Activated naive CD8-positive, alpha-beta T cell (primary cell): ENCODE data around the gene CLTB.

Experiments
- H3K27ac Mint-ChIP-seq: one replicate; pipeline ENCODE4 v1.8.0; 2021; ENCODE audit warnings: mixed read lengths
- H3K27me3 Mint-ChIP-seq: one replicate; pipeline ENCODE4 v1.8.0; 2021; ENCODE audit warnings: mixed read lengths
- H3K36me3 Mint-ChIP-seq: one replicate; pipeline ENCODE4 v1.8.0; 2021; ENCODE audit warnings: mixed read lengths
- H3K4me1 Mint-ChIP-seq: one replicate; pipeline ENCODE4 v1.8.0; 2021; ENCODE audit warnings: low read depth, mixed read lengths
- H3K4me3 Mint-ChIP-seq: one replicate; pipeline ENCODE4 v1.8.0; 2021; ENCODE audit warnings: mild to moderate bottlenecking, mixed read lengths
- H3K9me3 Mint-ChIP-seq: one replicate; pipeline ENCODE4 v1.8.0; 2021; ENCODE audit warnings: low read depth, mixed read lengths

The CLTB gene

DNA sequence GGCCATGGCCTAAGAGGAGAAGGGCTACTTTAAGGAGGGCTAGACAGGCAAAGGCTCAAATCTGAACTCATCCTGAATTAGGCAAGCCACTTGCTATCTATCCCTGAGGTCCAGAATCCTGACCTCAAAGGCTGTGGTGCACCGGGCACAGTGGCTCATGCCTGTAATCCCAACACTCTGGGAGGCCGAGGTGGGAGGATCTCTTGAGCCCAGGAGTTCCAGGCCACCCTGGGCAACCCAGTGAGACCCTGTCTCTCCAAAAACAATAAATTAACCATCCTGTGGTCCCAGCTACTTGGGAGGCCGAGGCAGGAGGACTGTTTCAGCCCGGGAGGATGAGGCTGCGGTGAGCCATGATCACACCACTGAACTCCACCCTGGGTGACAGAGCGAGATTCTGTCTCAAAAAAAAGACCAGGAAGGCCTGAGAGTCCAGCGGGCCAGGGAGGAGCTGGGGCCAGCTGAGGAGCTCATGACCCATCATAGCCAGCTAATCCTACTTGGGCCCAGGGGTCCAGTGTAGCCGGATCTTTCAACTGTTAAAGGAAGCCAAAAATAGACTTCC lies 31.9 kb downstream of the CLTB start:
- H3K36me3 Mint-ChIP-seq: peaks cover 12% of the 10 kb centered on the region
- H3K27ac Mint-ChIP-seq: no peak overlapping the region

DNA sequence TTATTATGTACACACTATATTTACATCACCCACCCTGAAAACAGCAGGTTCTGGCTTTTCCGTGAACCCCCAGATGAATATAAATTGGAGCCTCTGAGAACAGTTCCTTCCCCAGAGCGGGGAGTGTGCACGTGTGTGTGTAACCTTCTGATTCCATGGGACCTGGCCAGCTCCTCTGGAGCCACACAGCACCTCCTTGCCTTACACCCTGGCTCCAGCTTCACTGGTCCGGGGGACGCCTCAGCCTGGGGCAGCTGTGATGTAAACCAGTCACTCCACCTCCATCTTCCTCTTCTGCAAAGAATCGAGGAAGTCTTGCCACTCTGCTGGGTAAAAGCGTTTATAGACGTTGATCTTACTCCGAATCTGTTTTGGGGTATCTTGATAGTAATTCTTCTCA lies 32.4 kb downstream of the CLTB start:
- Mint-ChIP-seq H3K4me1 (peaks cover 23% of the 10 kb centered on the region), H3K36me3 (peaks cover 12% of the 10 kb centered on the region), H3K9me3 (no peaks in the 10 kb centered on the region), H3K27ac (no peak overlapping the region), H3K4me3 (no peak overlapping the region), H3K27me3 (no peaks in the 10 kb centered on the region)

More for the DNA sequence above, 31.9 kb downstream of the CLTB start:
- Mint-ChIP-seq H3K27me3 (no peaks in the 10 kb centered on the region), H3K4me1 (peaks cover 23% of the 10 kb centered on the region), H3K9me3 (no peaks in the 10 kb centered on the region), H3K4me3 (peak overlapping the region; percentile 49)

DNA sequence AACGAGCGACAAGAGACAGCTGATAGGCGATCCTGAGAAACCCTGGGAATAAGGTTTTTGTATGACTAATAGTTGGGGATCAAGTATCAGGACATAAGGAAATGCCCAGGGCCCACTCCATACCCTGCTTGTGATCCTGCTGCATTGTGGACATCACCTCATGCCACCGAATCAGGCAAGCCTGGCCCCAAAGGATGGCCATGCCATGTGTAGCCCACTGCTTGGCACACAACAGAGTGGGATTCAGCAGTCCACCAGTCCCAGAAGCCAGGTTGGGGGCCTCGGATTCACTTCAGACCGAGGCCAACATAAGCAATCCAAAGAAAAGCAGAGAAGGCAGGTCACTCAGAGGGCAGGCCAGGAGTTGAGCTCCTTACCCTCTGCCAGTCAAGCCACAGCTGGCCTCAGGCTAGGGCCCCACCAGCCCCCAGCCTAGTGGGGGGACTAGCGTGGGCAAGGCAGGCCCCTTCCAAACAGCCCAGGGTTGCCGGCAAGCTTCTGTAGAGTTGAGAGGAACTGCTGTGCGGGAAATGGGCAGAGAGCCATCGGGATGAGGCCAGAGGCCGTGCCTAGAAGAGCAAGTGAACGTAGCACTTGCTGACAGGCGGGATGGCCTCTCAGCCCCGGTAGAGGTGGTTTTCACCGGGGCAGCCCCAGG lies 33.0 kb downstream of the CLTB start:
- no peak overlapping the region for H3K4me3 Mint-ChIP-seq

DNA sequence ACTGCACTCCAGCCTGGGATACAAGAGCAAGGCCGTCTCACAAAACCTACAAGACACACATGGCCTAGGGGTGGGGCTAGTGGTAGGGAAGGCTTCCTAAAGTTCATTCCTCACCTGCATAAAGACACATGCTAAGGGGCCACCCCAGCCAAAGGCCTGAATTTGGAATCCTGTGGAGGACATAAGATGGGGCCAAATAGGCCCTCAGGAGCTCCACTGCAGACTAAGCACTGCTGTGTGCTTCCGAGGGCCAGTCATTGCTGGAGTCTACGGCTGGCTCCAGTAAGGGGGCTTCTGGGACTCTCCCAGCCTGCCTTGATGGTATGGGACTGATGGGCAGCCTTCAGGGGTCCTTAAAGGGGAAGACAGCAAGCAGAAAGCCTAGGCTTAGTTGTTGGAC lies 33.6 kb downstream of the CLTB start:
- H3K36me3 Mint-ChIP-seq: peaks cover 9% of the 10 kb centered on the region

More for the DNA sequence above, 33.0 kb downstream of the CLTB start:
- H3K27me3 Mint-ChIP-seq: no peaks in the 10 kb centered on the region
- H3K36me3 Mint-ChIP-seq: peaks cover 12% of the 10 kb centered on the region
- peaks cover 23% of the 10 kb centered on the region for H3K4me1 Mint-ChIP-seq
- no peak overlapping the region for H3K27ac Mint-ChIP-seq
- H3K9me3 Mint-ChIP-seq: no peaks in the 10 kb centered on the region

DNA sequence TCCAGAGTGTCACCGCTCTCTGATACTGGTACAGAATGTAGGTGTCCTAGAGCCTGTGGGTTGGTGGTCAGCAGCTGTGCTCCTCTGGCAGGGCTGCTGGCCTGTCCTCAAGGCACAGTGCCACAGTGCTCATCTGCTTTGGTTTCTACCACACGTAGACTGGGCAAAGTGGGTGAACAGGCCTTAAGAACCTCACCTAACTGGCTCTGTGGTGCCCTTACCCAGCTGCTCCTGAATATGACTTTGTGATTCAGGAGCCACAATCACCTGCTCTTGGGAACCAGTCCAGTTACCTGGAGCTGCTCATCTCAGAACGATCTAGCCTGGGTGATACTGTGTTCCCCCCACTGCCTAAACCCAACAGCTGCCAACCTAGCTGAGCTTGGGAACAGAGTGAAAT lies 34.4 kb downstream of the CLTB start:
- Mint-ChIP-seq H3K9me3 (no peaks in the 10 kb centered on the region), H3K36me3 (peaks cover 6% of the 10 kb centered on the region), H3K4me1 (peaks cover 16% of the 10 kb centered on the region), H3K27ac (no peak overlapping the region), H3K27me3 (no peaks in the 10 kb centered on the region), H3K4me3 (no peak overlapping the region)

More for the DNA sequence above, 33.6 kb downstream of the CLTB start:
- Mint-ChIP-seq H3K4me3 (no peak overlapping the region), H3K27me3 (no peaks in the 10 kb centered on the region), H3K9me3 (no peaks in the 10 kb centered on the region), H3K27ac (no peak overlapping the region), H3K4me1 (peaks cover 20% of the 10 kb centered on the region)

DNA sequence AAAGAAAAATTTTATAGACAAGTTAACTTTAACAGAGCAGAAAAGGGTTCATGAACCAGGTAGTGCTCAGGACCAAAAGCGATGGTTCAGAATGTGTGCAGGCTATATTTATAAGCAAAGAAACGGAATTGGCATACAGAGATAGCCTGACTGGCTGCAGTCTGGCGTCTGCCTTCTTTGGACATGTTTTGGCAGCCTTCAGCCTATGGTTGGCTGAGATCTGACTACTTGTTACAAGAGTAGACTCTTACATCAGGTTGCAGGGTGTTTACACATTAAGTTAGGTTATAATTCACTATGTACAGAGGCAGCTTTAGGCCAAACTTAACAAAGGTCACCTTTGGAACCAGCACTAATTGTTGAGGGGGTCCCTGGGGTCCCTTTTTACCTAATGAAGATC lies 34.9 kb downstream of the CLTB start:
- Mint-ChIP-seq H3K4me3 (no peak overlapping the region), H3K36me3 (peaks cover 4% of the 10 kb centered on the region), H3K27me3 (no peaks in the 10 kb centered on the region), H3K4me1 (peaks cover 11% of the 10 kb centered on the region), H3K9me3 (no peaks in the 10 kb centered on the region), H3K27ac (no peak overlapping the region)

DNA sequence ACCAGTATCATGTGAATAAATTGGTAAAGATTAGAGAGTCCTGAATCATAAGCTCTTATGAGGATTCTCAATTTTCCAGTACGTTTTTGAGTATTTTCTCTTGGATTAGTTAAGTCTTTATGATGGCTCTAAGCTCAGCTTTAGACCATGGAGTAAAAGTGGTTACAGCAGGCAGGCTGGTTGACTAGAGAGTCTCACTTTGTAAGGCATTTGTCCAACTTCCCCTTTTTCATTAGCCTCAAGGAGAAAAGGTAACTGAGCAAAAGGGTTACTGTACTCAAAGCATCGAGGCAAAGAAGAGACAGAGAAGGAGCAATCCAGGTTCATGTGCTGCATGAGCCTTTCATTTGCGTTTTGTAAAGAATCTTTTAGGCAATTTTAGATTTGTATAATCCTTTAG lies 36.5 kb downstream of the CLTB start:
- H3K27me3 Mint-ChIP-seq: no peaks in the 10 kb centered on the region
- H3K27ac Mint-ChIP-seq: no peak overlapping the region
- no peaks in the 10 kb centered on the region for H3K9me3 Mint-ChIP-seq
- peaks cover 2% of the 10 kb centered on the region for H3K4me1 Mint-ChIP-seq
- H3K36me3 Mint-ChIP-seq: peaks cover 4% of the 10 kb centered on the region
- H3K4me3 Mint-ChIP-seq: no peak overlapping the region

DNA sequence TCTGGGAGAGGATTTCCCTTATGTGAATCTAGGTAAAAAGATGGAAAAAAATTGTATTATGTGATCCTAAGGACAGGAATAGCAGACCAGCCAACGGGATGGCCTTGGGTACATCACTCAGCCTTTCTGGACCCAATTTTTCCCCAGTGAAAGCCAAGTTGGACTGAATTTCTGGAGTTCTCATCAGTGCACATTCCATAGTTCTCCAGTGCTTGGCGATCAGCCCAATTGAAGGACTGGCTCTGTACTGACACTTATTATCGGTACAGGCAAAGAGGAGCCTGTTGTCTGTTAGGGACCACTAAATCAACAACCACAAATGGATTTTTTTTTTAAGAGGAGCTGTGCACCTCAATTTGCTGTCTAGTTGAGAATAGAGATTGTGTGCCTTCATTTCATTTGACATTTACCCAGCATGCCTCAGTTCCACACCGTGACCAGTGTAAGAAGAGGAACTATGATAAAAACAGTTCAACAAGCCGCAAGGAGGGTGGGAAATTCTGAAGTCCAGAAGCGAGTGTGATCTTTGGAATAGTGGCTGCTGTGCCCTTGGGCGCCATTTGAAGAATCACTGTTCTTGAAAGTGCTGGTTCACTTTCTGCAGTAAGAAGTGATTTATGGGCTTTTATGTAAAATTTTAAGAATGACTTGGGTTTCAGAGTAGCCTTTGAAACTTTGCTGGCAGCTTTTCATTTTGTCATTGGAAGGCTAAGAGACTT lies 43.1 kb downstream of the CLTB start:
- no peaks in the 10 kb centered on the region for H3K4me1 Mint-ChIP-seq
- peaks cover 4% of the 10 kb centered on the region for H3K36me3 Mint-ChIP-seq
- H3K4me3 Mint-ChIP-seq: no peak overlapping the region
- no peak overlapping the region for H3K27ac Mint-ChIP-seq
- H3K9me3 Mint-ChIP-seq: no peaks in the 10 kb centered on the region
- H3K27me3 Mint-ChIP-seq: no peaks in the 10 kb centered on the region

DNA sequence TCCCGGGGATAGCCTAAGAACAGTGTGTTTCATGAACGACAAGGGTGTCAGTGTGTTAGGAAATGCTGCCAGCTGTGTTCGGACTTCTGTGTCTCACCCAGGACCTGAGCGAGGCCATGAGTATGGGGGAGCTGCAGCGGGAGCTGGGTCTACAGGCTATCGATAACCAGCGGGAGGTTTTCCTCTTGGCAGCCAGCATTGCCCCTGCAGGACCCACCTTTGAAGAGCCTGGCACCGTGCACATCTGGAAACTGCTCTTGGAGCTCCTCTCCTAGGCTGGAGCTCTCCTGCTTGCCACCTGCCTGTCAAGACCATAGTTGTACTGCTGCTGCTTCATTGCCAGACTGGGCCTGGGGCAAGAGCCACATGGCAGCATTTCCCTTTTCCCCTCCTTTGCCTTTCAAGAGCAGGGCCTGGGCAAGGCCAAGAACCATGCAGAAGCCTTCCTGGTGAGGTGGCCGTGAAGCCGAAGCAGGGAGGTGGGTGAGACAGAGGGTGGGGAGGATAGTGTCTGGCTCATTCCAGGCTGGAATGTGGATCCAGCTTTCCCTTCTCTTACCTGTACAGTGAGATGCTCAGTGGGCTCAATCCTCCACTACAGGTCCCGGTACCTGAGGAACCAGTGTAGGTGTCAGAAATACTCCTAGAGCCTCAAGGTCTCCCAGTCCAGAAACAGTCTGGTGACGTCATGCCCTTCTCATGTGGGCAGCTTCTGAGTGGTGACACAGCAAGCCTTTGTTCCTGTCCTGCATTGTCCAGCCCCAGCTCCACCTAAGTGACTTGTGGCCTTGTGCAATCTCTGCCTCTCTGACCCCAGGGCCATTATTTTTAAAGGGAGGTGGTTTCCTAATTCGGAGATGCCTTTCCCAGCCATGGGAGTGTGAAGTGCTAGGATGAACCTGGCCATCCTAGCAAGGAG lies 44.5 kb downstream of the CLTB start:
- Mint-ChIP-seq H3K36me3 (peaks cover 13% of the 10 kb centered on the region), H3K27me3 (no peaks in the 10 kb centered on the region), H3K27ac (no peak overlapping the region), H3K9me3 (no peaks in the 10 kb centered on the region), H3K4me3 (no peak overlapping the region), H3K4me1 (no peaks in the 10 kb centered on the region)

DNA sequence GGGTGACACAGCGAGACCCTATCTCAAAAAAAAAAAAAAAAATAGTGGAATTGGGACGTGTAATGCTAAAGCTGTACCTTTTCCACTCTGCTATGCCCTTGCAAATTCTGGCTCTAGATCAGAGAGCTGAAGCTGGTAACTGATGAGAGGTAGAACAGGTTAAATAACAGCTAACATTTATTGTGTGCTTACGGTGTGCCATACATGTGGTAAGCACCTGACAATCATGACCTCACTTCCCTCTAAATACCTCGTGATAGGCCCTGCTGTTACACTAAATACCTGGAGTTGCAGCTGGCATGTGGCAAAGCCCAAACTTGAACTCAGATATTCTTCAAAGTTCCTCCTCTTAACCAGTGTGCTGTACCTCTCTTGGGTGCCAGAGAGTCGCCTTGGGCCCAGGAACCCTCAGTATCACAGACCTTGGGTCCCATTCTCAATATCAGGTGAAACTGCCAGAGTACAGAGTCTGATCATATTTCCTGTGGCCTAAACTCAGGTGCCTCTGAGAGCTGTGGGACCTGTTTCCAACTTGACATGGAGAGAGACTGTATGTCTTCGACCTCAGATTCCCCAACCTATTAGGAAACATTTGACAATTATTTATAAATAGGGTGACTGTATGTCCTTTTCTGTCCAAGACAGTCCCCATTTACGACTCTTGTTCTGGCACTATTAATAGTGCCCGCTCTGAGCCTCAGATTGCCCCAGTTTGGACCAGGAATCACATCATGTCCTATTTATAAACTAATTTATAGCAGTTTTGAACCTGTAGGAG lies 46.2 kb downstream of the CLTB start:
- Mint-ChIP-seq H3K4me3 (no peak overlapping the region), H3K4me1 (peaks cover 4% of the 10 kb centered on the region), H3K27me3 (no peaks in the 10 kb centered on the region), H3K27ac (no peak overlapping the region), H3K36me3 (peaks cover 9% of the 10 kb centered on the region), H3K9me3 (no peaks in the 10 kb centered on the region)

DNA sequence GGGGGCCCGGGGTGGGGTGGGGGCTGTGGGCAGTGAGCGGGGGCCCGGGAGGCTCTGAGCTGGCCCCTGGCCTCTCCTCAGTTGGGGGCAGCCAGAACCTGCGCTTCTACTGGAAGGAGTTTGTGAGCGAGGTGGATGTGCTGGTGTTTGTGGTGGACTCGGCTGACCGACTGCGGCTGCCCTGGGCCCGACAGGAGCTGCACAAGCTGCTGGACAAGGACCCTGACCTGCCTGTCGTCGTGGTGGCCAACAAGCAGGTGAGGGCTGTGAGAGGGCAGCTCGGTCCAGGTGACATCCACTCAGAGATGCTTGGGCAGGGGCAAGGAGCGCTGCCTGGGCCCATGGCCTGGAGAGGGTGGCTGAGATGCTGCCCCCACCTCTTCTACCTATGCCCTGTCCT lies 47.6 kb downstream of the CLTB start:
- H3K4me1 Mint-ChIP-seq: peaks cover 4% of the 10 kb centered on the region
- no peak overlapping the region for H3K4me3 Mint-ChIP-seq
- peaks cover 9% of the 10 kb centered on the region for H3K36me3 Mint-ChIP-seq
- H3K9me3 Mint-ChIP-seq: no peaks in the 10 kb centered on the region
- no peak overlapping the region for H3K27ac Mint-ChIP-seq
- no peaks in the 10 kb centered on the region for H3K27me3 Mint-ChIP-seq

DNA sequence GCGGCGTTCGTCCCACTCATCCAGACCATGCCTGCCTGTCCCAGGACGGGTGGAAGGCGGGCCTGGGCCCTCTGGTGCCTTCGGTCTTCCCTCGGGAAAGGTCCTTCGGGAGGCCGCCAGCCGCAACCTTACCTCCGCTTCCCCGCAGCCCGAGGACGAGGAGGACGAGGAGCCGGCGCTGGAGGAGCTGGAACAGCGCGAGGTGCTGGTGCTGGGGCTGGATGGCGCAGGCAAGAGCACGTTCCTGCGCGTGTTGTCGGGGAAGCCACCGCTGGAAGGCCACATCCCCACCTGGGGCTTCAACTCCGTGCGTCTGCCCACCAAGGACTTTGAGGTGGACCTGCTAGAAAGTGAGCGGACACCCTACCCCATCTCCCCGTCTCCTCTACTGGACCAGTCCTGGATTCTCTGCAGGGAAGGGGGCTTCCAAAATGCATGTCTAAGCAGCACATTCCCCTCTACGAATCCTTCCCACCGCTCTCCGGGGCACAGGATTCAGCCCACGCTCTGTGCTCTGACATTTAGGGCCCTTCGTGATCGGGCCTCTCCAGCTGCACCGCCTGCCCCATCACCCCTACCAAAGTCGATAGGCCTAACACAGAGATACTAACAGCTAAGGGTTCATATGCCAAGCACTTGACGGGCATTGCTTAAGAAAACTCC lies 50.0 kb downstream of the CLTB start:
- peak overlapping the region; percentile 85 for H3K4me3 Mint-ChIP-seq
- no peaks in the 10 kb centered on the region for H3K27me3 Mint-ChIP-seq
- H3K27ac Mint-ChIP-seq: peak overlapping the region; percentile 69
- H3K4me1 Mint-ChIP-seq: peaks cover 16% of the 10 kb centered on the region
- H3K9me3 Mint-ChIP-seq: no peaks in the 10 kb centered on the region
- H3K36me3 Mint-ChIP-seq: peaks cover 9% of the 10 kb centered on the region

DNA sequence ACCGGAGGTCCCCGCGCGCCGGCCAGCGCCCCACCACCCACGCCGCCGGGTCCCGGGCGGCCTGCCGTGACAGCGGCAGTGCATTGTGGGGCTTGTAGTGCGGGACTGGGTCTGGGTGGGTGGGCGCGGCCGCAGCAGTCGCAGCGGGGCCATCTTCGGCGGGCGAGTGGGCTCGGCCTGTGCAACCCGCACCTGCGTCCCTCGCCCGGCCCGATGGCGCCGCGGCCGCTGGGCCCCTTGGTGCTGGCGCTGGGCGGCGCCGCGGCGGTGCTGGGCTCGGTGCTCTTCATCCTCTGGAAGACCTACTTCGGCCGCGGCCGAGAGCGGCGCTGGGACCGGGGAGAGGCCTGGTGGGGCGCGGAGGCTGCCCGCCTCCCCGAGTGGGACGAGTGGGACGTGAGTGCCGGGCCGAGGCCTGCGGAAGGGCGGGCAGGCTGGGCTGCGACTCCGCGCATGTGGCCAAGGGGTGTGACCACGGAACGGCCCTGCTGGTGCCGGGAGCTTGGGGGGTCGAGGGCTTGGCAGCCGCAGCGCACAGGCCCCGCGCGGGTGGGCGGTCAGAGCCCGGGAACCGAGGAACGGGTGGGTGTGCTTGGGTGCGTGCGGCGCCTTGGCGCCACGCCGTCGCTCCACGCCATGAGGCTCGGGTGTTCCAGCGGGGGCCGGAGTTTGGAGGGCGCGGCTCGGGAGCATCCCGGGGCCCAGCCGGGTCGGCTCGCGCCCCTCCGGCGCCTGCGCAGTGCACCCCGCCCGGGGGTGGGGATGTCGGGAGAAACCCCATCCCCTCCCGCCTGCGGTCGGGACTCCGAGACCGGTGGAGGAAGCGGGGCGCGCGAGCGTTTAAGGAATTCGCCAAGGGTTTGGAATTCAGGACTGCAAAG lies 50.7 kb downstream of the CLTB start, which contains the start of gene ARL10:
ARL10 (plus strand) TSS at position 137 of the 881 bp plus-strand sequence; CDS start at position 214, 77 bp downstream.
- Mint-ChIP-seq H3K36me3 (peaks cover 9% of the 10 kb centered on the region), H3K27ac (peak within 1 kb of the TSS; percentile 75), H3K4me3 (peak within 1 kb of the TSS; percentile 85), H3K27me3 (no peaks in the 10 kb centered on the region), H3K4me1 (peaks cover 16% of the 10 kb centered on the region), H3K9me3 (no peaks in the 10 kb centered on the region)
